NT2/D1 (cell line): ENCODE results near the gene PEPD.

Source experiments
- SUZ12 ChIP-seq: IDR thresholded peaks from 2 replicates; pipeline ENCODE4 v1.6.1; 2011; ENCODE audit not compliant: insufficient read length, insufficient read depth; ENCODE audit errors: extremely low read depth
- ZNF274 ChIP-seq: IDR thresholded peaks from 2 replicates; pipeline ENCODE4 v1.6.1; 2011; ENCODE audit warnings: mild to moderate bottlenecking, low read depth, low read length

DNA sequence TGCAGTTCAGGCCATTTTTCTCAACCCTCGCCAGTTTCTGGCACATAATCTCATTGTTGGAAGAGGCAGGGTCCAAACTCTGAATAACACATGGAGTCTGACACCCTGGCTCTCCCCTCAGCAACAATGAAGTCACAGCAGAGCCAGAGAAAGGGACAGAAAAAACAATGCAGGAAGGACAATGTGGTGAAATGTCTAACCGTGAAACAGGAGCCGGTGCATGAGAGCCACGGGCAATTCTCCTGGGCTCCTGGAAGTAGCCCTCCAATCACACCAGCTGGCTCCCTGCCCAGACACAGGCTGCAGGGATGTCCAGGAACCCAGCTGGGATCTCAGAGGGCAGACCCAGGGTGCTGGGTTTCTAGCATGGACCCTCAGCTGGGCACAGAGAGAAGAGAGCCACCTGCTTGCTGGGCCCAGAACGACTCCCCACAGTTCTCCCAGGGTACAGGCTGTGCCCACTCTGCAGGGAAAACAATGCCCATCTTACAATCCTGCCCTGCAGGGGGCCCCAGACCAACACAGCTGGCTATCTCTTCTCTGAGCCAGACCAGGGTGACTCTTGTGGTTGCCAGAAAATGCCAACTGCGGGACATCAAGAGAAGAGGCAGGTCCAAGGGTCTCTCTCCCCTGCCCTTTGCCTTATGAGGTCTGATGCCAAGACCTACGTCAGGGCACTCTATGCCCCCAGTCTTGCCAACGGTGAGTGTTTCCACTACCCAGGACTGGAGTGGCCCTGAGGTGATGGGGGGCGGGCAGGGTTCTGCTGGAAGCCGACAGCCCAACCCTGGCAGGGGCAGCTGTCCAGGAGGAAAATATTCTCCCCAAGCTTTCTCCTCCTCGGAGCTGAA, 83.5 kb downstream of the PEPD start:
- no peak for TF ChIP-seq SUZ12
- no peak for TF ChIP-seq ZNF274
